ENCODE data around the gene NKX2-2.

Gene NKX2-2

GRCh38 chr20:21513881-21514540 lies at the start of gene NKX2-2:
NKX2-2 (minus strand) TSS chr20:21514064; CDS start chr20:21513669, 395 bp downstream.
- DNase-seq (ENCODE audit: extremely low read depth in 1 of 2, low read depth in 1 of 2), result no peak

GRCh38 chr20:21562656-21563055 lies 48.8 kb upstream of the NKX2-2 start:
- no peak for DNase-seq (ENCODE audit: extremely low read depth in 1 of 2, low read depth in 1 of 2)

GRCh38 chr20:21559305-21559704 lies 45.4 kb upstream of the NKX2-2 start:
- no peak for DNase-seq (ENCODE audit: extremely low read depth in 1 of 2, low read depth in 1 of 2)

GRCh38 chr20:21557241-21558020 lies 43.6 kb upstream of the NKX2-2 start:
- no peak for DNase-seq (ENCODE audit: extremely low read depth in 1 of 2, low read depth in 1 of 2)

- DNase-seq (ENCODE audit: extremely low read depth in 1 of 2, low read depth in 1 of 2), result no peak
Observed at GRCh38 chr20:21556398-21556797, 42.5 kb upstream of the NKX2-2 start.

- DNase-seq (ENCODE audit: extremely low read depth in 1 of 2, low read depth in 1 of 2), result no peak
Observed at GRCh38 chr20:21555470-21556120, 41.7 kb upstream of the NKX2-2 start.

GRCh38 chr20:21554985-21555384 lies 41.1 kb upstream of the NKX2-2 start:
- no peak for DNase-seq (ENCODE audit: extremely low read depth in 1 of 2, low read depth in 1 of 2)

- no peak for DNase-seq (ENCODE audit: extremely low read depth in 1 of 2, low read depth in 1 of 2)
Observed at GRCh38 chr20:21554376-21554890, 40.6 kb upstream of the NKX2-2 start.

- DNase-seq (ENCODE audit: extremely low read depth in 1 of 2, low read depth in 1 of 2), result no peak
Observed at GRCh38 chr20:21550587-21550986, 36.7 kb upstream of the NKX2-2 start.

- no peak for DNase-seq (ENCODE audit: extremely low read depth in 1 of 2, low read depth in 1 of 2)
Observed at GRCh38 chr20:21548390-21549035, 34.6 kb upstream of the NKX2-2 start.

- DNase-seq (ENCODE audit: extremely low read depth in 1 of 2, low read depth in 1 of 2), result no peak
Observed at GRCh38 chr20:21546355-21546754, 32.5 kb upstream of the NKX2-2 start.

GRCh38 chr20:21539512-21539911 lies 25.6 kb upstream of the NKX2-2 start:
- no peak for DNase-seq (ENCODE audit: extremely low read depth in 1 of 2, low read depth in 1 of 2)

- DNase-seq (ENCODE audit: extremely low read depth in 1 of 2, low read depth in 1 of 2), result no peak
Observed at GRCh38 chr20:21534886-21535285, 21.0 kb upstream of the NKX2-2 start.

GRCh38 chr20:21534453-21534852 lies 20.6 kb upstream of the NKX2-2 start:
- no peak for DNase-seq (ENCODE audit: extremely low read depth in 1 of 2, low read depth in 1 of 2)

GRCh38 chr20:21529863-21530262 lies 16.0 kb upstream of the NKX2-2 start:
- no peak for DNase-seq (ENCODE audit: extremely low read depth in 1 of 2, low read depth in 1 of 2)

- no peak for DNase-seq (ENCODE audit: extremely low read depth in 1 of 2, low read depth in 1 of 2)
Observed at GRCh38 chr20:21528870-21529269, 15.0 kb upstream of the NKX2-2 start.

- no peak for DNase-seq (ENCODE audit: extremely low read depth in 1 of 2, low read depth in 1 of 2)
Observed at GRCh38 chr20:21527908-21528307, 14.0 kb upstream of the NKX2-2 start.

- no peak for DNase-seq (ENCODE audit: extremely low read depth in 1 of 2, low read depth in 1 of 2)
Observed at GRCh38 chr20:21526776-21527175, 12.9 kb upstream of the NKX2-2 start.

- no peak for DNase-seq (ENCODE audit: extremely low read depth in 1 of 2, low read depth in 1 of 2)
Observed at GRCh38 chr20:21523895-21524294, 10.0 kb upstream of the NKX2-2 start.

- no peak for DNase-seq (ENCODE audit: extremely low read depth in 1 of 2, low read depth in 1 of 2)
Observed at GRCh38 chr20:21523281-21523868, 9.5 kb upstream of the NKX2-2 start.
